Measurements from ENCODE around the gene DIAPH2.

The DIAPH2 gene

DNA sequence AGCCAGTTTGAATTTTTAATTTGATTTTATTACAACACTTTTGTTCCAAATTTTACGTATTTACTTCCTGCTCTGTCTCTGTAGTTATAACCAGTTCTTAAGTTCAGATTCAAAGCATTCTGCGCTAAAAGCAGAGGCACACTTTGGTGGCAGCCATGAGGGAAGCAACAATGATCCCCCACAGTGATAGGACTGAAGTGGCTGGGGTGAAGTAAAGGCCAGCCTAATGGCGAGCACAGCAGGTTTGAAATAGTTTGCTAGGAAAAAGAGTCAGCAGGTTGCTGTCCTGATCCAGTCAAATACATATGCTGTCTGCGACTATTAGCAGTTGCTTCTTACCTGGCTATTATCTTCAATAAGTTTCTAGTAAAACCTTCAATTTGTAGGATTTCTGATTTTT, 375.4 kb downstream of the DIAPH2 start:
- DNase-seq = no peak

GRCh38 chrX:97065066-97065465, 380.4 kb downstream of the DIAPH2 start:
- DNase-seq = no peak

- peak; percentile 22 for DNase-seq
Measured at GRCh38 chrX:97065973-97066372, 381.3 kb downstream of the DIAPH2 start.

DNA sequence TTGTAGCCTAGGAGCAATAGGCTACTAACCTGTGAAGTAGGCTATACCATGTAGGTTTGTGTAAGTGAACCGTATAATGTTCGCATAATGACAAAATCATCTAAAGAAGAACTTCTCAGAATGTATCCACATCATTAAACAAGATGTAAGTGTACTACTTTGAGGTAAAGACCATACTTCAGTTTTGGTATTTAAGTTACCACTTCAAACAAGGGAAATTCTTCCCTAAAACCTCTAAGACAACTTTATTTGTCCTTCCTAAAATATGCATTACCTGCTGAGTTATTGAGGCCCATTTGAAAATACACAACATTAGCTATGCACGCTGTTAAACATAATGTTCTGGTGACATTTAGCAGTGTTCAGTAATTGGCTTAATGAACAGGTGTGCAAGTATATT, 381.7 kb downstream of the DIAPH2 start:
- DNase-seq = no peak

GRCh38 chrX:97070346-97070745, 385.7 kb downstream of the DIAPH2 start:
- peak; percentile 2 for DNase-seq

GRCh38 chrX:97074400-97074799, 389.8 kb downstream of the DIAPH2 start:
- peak; percentile 56 for DNase-seq

DNA sequence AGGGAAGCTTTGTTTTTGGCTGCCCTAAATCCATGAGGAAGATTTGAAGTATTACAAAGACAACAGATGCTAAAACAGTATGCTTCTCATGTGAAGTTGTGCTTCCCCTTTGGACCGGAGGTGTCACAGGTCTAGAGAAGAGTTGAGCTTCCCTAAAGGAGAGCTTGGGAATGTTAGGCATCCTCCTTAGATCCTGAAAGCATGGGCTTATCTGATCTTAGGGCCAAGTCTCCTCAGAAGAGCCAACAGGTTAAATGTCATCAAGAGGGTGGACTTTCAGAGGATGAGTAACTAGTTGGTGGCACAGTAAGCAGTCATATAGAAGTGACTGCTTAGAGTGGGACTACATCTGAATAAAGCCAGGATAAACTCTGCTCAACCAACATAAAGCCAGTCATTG, 404.5 kb downstream of the DIAPH2 start:
- DNase-seq = no peak

DNA sequence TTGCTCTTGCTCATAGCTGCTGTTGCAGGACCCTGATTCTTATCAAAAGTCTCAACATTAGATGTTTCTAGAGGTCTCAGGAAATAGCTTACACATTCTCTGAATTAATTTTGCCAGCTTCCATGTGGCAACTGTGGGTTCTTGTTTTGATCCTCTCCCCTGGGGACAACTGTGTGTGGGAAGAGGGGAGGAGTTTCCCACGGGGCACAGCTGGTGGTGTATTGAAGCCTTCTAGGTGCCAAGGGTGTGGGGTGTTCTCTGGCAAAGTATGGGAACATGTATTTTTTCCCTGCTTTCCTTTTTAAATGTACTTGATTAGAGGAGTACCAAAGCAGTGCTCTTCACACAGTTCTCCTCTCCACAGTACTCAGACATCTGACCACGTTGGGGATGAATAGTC, 411.7 kb downstream of the DIAPH2 start:
- no peak for DNase-seq

GRCh38 chrX:97102938-97103337, 418.3 kb downstream of the DIAPH2 start:
- no peak for DNase-seq

DNA sequence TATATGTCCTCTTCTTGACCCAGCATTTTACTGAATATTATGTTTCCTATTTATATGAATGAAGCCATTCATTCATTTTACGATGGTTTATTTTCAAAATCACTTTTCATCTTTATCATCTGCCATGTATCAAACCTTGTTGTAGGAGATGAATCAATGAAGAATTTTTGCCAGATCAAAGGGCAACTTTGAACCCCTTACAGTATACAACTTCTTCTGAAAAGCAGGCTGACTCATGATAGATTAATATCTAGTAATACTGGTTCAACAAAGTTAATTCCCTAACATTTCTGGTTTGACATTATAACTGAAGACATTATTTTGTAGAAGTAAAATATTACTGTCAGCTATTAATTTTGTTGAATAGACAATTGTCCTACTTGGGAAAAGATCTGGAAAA, 425.1 kb downstream of the DIAPH2 start:
- no peak for DNase-seq

DNA sequence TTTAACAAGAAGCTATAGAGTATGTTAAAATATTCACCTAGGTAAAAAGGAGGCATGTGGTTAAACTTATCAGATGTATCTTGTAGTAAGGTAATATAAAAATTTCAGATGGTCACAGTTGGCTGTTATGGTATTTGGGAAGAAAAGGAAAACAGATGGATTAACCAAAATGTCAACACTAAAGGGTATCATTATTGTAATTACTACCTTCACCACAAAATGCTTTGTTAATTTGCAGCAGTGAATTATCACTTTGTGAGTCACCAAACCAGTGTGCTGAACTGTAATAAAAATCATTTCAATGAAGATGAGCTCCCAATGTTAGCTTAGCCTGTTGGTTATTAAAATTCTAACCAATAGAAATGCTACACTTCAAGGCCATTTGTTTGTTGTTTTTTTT, 432.9 kb downstream of the DIAPH2 start:
- DNase-seq = no peak

GRCh38 chrX:97119474-97120109, 434.9 kb downstream of the DIAPH2 start:
- DNase-seq = no peak

DNA sequence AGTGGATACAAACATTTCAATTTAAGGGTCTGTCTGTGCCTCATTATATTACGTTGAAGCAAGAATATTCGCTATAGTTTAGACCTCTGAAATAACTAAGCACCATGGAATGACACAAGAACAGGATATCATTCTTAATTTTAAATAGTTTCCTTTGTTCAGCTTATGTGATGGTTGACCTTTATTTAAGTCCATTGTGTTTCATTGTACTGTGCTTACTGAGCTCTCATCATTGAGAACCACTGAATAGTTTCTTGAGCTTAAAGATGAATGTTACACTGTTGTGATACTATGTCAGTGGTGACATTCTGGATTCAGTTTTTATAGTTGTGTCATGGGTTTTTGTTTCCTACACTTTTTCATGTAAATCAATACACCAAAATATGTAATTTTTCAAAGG, 438.4 kb downstream of the DIAPH2 start:
- DNase-seq = no peak

DNA sequence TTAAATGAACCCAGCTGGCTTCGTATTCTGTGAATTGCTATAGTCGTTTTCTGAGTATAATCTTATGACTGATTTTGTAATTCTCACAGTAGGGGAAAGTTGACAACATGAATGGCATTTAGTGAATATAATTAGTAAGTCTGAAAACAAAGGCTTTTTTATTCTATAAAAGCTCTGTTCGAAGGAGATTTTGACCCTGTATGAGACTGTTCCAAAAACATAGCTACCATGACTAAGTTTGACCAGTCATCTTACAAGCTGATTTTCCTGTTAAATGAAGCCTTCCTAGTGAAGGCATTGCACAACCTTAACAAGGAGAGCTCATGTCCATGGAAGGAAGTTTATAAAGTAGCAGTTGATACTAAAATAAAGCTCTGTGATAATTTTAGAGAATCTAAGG, 441.4 kb downstream of the DIAPH2 start:
- peak; percentile 7 for DNase-seq

DNA sequence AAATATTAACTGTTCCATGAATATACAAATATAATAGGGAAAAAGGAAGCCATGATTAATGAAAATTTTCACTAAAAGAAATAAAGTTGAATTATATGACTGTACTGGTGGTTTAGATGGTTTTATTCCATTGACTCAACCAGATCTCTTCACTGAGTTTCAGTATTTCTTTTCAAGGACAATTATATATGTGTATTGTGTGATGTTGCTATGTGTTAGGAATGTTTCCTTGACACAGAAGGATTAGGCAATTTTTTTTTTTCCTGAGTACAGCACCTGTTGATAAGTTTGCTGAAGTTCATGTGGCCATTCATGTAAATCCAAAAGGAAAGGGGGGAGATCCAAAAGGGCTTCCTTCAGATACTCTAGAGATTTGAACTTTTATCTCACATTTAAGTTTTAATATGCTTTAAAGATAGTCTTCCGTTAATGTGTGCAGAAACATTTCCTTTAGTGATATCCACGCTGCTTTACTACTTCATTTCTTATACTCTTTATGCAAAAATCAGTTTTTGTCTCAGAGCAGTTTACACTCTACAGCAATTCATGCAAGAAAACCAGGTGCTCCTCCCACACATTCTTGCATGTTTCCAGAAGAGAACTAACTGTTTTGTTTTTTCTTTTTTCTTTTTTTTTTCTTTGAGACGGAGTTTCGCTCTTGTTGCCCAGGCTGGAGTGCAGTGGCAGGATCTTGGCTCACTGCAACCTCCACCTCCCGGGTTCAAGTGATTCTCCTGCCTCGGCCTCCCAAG, 448.2 kb downstream of the DIAPH2 start:
- no peak for DNase-seq

GRCh38 chrX:97145934-97146333, 461.3 kb downstream of the DIAPH2 start:
- no peak for DNase-seq

GRCh38 chrX:97155816-97156215, 471.2 kb downstream of the DIAPH2 start:
- no peak for DNase-seq

- no peak for DNase-seq
Measured at GRCh38 chrX:97158269-97158668, 473.6 kb downstream of the DIAPH2 start.

DNA sequence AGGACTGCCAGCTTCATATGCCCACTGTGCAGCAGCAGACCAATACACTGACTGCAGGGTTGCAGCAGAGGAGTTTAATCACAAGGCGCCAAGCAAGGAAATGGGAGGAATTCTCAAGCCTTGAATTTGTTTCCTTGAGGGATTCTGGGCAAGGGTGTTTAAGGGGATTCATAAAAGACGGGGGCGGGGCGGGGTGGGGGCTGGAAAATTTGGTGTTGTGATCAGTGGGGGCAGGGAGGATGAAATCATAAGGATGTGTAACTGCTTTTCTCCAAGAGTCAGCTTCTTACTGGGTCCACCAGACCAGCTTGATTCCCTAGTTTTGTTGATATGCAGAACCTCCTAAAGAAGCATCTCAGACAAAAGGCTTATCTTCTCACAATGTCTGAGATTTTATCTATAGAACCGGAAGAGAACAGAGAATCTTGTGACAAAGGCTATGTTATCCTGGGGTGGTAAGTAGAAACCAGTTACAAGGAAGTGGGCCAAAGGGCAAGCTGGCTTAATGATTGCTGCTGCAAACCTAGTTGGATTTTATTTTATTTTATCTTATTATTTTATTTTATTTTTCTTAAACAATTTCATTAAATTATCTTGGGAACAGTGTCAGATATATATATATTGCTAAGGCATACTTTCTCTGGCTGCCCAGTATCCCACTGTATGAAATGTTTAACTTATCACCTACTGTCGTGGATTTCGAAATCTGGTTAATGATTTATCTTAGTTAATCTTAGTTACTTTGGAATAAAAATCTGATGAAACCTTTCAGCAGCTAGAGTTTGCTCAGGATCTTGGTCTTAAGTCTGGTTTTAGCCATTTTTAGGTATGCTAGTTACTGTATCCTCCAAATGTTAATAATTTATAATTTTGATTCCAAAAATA, 475.5 kb downstream of the DIAPH2 start:
- DNase-seq = no peak

- no peak for DNase-seq
Measured at GRCh38 chrX:97167333-97167732, 482.7 kb downstream of the DIAPH2 start.

- no peak for DNase-seq
Measured at GRCh38 chrX:97168646-97169045, 484.0 kb downstream of the DIAPH2 start.

- no peak for DNase-seq
Measured at GRCh38 chrX:97175147-97175546, 490.5 kb downstream of the DIAPH2 start.

DNA sequence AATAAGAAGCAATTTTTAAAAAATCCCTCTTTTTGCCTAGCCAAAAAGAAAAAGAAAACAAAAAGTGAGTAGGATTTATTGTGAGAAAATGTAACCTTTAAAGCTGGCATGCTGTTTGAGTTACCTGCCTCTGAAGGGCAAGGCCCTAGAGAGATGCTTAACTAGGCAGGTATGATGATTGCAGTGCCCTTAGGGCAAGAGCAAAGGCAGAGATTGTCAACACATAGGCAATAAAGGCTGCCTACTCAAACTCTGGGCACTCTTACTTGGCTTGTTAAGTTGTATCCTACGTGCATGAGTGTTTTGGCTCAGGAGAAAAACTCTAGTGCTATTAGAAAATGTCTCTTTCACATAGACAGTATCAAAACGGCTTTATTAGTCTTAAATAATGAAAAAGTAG, 505.0 kb downstream of the DIAPH2 start:
- no peak for DNase-seq

GRCh38 chrX:97199501-97199900, 514.9 kb downstream of the DIAPH2 start:
- no peak for DNase-seq
